Endothelial cell of umbilical vein (primary cell): ENCODE measurements around the gene RPP38. TPM values are rescaled to one million over a fixed set of nuclear protein-coding genes. Genes with fewer than 3 reads are reported as not detected.

ENCODE experiments used
- BruUV-seq: library from RNA; stranded (reverse); fragments of 400-500 nt; replicated peaks from 2 replicates; lab custom pipeline; 2021; lab: Mats Ljungman, UMichigan
- CTCF ChIA-PET: fragments of 300-600, 350-600 bp; sonication (Branson Sonifier 250); formaldehyde crosslinking; loops from one replicate; lab custom pipeline; 2021; ENCODE audit warnings: antibody characterized with exemption, inconsistent platforms; lab: Charles Lee
- POLR2A ChIA-PET: fragments of 300-600, 350-600 bp; sonication (Branson Sonifier 250); formaldehyde crosslinking; loops from one replicate; lab custom pipeline; 2021; ENCODE audit warnings: antibody characterized with exemption, inconsistent platforms; lab: Charles Lee
- DNase-seq: peaks from one replicate; pipeline ENCODE4 v3.0.0-alpha.2; 2011; ENCODE audit warnings: low read depth, low spot score
- FAIRE-seq: peaks from 2 replicates; lab custom pipeline; 2011; peaks lifted over from hg19 to GRCh38; lab: Jason Lieb, UNC
- H2AFZ ChIP-seq: 2 replicates; pipeline ENCODE4 v1.6.0; 2012; ENCODE audit warnings: low read depth, low read length, control low read depth, inconsistent platforms
- H3K27ac ChIP-seq: 2 replicates; pipeline ENCODE4 v1.5.1; 2011; ENCODE audit warnings: low read depth, mild to moderate bottlenecking, control low read depth, low read length, moderate library complexity; ENCODE audit not compliant: insufficient read depth
- H3K27me3 ChIP-seq, 2 experiments: 2 replicates each; pipeline versions ENCODE4 v1.6.0 to v1.6.1; 2011; ENCODE audit warnings: low read length in 2 of 2, mixed read lengths in 1 of 2; ENCODE audit not compliant: control insufficient read depth in 2 of 2, insufficient read depth in 2 of 2
- H3K36me3 ChIP-seq, 2 experiments: 2 replicates in 1 of 2; 3 replicates in 1 of 2; pipeline ENCODE4 v1.5.1; 2011; ENCODE audit warnings: low read length in 2 of 2, mild to moderate bottlenecking in 1 of 2, moderate library complexity in 1 of 2; ENCODE audit not compliant: control insufficient read depth in 2 of 2, insufficient read depth in 2 of 2; ENCODE audit errors: extremely low read depth in 1 of 2
- H3K4me1 ChIP-seq: 3 replicates; pipeline ENCODE4 v1.5.1; 2011; ENCODE audit warnings: mild to moderate bottlenecking, low read length; ENCODE audit not compliant: control insufficient read depth, insufficient read depth; ENCODE audit errors: extremely low read depth
- H3K4me2 ChIP-seq: 2 replicates; pipeline ENCODE4 v1.6.1; 2011; ENCODE audit warnings: low read length, control low read depth, mixed read lengths; ENCODE audit not compliant: insufficient read depth
- H3K4me3 ChIP-seq, 3 experiments: fragments of 200-600 bp in 1 of 3; sonication (generic), shearing (Covaris generic) in 1 of 3; replicated peaks in 1 of 3; 2 replicates each; pipeline ENCODE4 v1.5.1; 2011 to 2016; ENCODE audit warnings: control low read depth in 3 of 3, low read length in 3 of 3, mild to moderate bottlenecking in 2 of 3, inconsistent platforms in 1 of 3, low read depth in 1 of 3, moderate library complexity in 1 of 3; ENCODE audit not compliant: insufficient read depth in 1 of 3
- H3K79me2 ChIP-seq: 2 replicates; pipeline ENCODE4 v1.6.0; 2012; ENCODE audit warnings: low read length, inconsistent platforms; ENCODE audit not compliant: control insufficient read depth, insufficient read depth
- H3K9ac ChIP-seq: replicated peaks from 2 replicates; pipeline ENCODE3; 2011; ENCODE audit warnings: low read length, control low read depth; ENCODE audit not compliant: insufficient read depth; ENCODE audit errors: extremely low read depth
- H3K9me1 ChIP-seq: replicated peaks from 3 replicates; pipeline ENCODE4 v1.6.0; 2011; ENCODE audit warnings: mild to moderate bottlenecking, low read length; ENCODE audit not compliant: control insufficient read depth, insufficient read depth; ENCODE audit errors: extremely low read depth
- H3K9me3 ChIP-seq: replicated peaks from 2 replicates; pipeline ENCODE4 v1.5.1; 2012; ENCODE audit warnings: low read length, inconsistent platforms; ENCODE audit not compliant: control insufficient read depth, insufficient read depth
- H4K20me1 ChIP-seq: replicated peaks from 2 replicates; pipeline ENCODE3; 2011; ENCODE audit warnings: mild to moderate bottlenecking, low read length; ENCODE audit not compliant: control insufficient read depth, insufficient read depth; ENCODE audit errors: extremely low read depth
- EZH2 ChIP-seq: IDR thresholded peaks from 2 replicates; pipeline ENCODE4 v1.6.1; 2012; ENCODE audit warnings: borderline replicate concordance, low read depth, mild to moderate bottlenecking, moderate library complexity, low read length, inconsistent platforms; ENCODE audit not compliant: severe bottlenecking
- FOS ChIP-seq: IDR thresholded peaks from 2 replicates; pipeline ENCODE4 v1.6.1; 2011; ENCODE audit warnings: mild to moderate bottlenecking, low read length, moderate library complexity, borderline replicate concordance; ENCODE audit not compliant: insufficient read depth
- GATA2 ChIP-seq: IDR thresholded peaks from 2 replicates; pipeline ENCODE4 v1.7.0; 2011; ENCODE audit warnings: low read depth, mild to moderate bottlenecking, moderate library complexity, mixed read lengths, low read length; ENCODE audit not compliant: insufficient read length, insufficient read depth
- JUN ChIP-seq: IDR thresholded peaks from 2 replicates; pipeline ENCODE4 v1.6.1; 2011; ENCODE audit warnings: borderline replicate concordance, low read depth; ENCODE audit not compliant: insufficient read length, insufficient read depth
- MYC ChIP-seq: IDR thresholded peaks from one replicate; pipeline ENCODE4 v1.6.1; 2011; ENCODE audit warnings: mild to moderate bottlenecking, low read depth, low read length
- POLR2A ChIP-seq: IDR thresholded peaks from 2 replicates; pipeline ENCODE4 v1.6.1; 2012; ENCODE audit warnings: low read depth, mild to moderate bottlenecking, control low read depth, low read length
- POLR2AphosphoS5 ChIP-seq: IDR thresholded peaks from 2 replicates; pipeline ENCODE4 v1.6.1; 2012; ENCODE audit warnings: low read depth, mild to moderate bottlenecking, control low read depth, low read length, moderate library complexity; ENCODE audit not compliant: insufficient read depth
- dilution Hi-C: fragments of 300-500 bp; cut with MboI; formaldehyde crosslinking; loops from one replicate; pipeline ENCODE4 v1.15.0; 2019; ENCODE audit warnings: low sequenced_read_pairs; ENCODE audit not compliant: extremely low pct_ligation_motif_present
- intact Hi-C: fragments of 100-400 bp; cut with micrococcal nuclease; formaldehyde crosslinking; loops from one replicate; pipeline ENCODE4 v1.10.0; 2022
- polyA plus RNA-seq, 4 experiments: library from polyadenylated mRNA; depleted of rRNA in 3 of 4; stranded (reverse) in 3 of 4; unstranded in 1 of 4; fragments of >200 nt; gene quantifications; 2 replicates each; pipeline versions ENCODE4 v1.2.1 to v1.2.3, GENCODE V29; 2011 to 2012; ENCODE audit warnings: missing spikeins in 1 of 4
- total RNA-seq: library from RNA; stranded (reverse); gene quantifications from 2 replicates; pipeline ENCODE4 v1.2.3, GENCODE V29; 2021
- TF ChIP-seq, protein P1 (sequence below), 2 donors: IDR thresholded peaks; 1 replicate in 1 of 2; 2 replicates in 1 of 2; pipeline ENCODE4 v1.5.1; 2011; ENCODE audit warnings: low read length in 2 of 2, mild to moderate bottlenecking in 2 of 2, moderate library complexity in 2 of 2, control low read depth in 1 of 2, inconsistent platforms in 1 of 2, low read depth in 1 of 2; ENCODE audit not compliant: insufficient read depth in 1 of 2; ENCODE audit errors: extremely low read depth in 1 of 2
- TF ChIP-seq, protein P2 (sequence below): IDR thresholded peaks from 2 replicates; pipeline ENCODE4 v1.6.1; 2011; ENCODE audit not compliant: insufficient read depth, insufficient read length

The RPP38 gene
- total and polyA plus RNA-seq, 2 donors (not counting 3 experiments of a cell fraction or from before 2014, with no cell fraction given): 9.0 to 10.6 TPM

GRCh38 chr10:15091418-15091817, 5.7 kb upstream of the RPP38 start:
- Histone ChIP-seq H3K27ac (no peak overlapping the region), H3K9ac (no peak overlapping the region), H4K20me1 (no peaks in the 10 kb centered on the region), H3K4me1 (peaks cover 3% of the 10 kb centered on the region), H3K4me2 (no peak overlapping the region), H3K9me1 (no peaks in the 10 kb centered on the region), H3K9me3 (no peaks in the 10 kb centered on the region), H3K27me3 (no peaks in the 10 kb centered on the region), H3K4me3 (no peak overlapping the region), H2AFZ (no peak overlapping the region), H3K36me3 (no peaks in the 10 kb centered on the region), H3K79me2 (no peaks in the 10 kb centered on the region)
- CTCF ChIA-PET: no interaction called here
- POLR2A ChIA-PET: no interaction called here
- DNase-seq (no peak), FAIRE-seq (no peak)
- dilution Hi-C loops (no loop called here), intact Hi-C loops (no loop called here)
- BruUV-seq: no TSS peak
- TF ChIP-seq JUN: no peak
- TF ChIP-seq EZH2: no peak
- no peak for TF ChIP-seq POLR2AphosphoS5
- TF ChIP-seq, protein P1, sequence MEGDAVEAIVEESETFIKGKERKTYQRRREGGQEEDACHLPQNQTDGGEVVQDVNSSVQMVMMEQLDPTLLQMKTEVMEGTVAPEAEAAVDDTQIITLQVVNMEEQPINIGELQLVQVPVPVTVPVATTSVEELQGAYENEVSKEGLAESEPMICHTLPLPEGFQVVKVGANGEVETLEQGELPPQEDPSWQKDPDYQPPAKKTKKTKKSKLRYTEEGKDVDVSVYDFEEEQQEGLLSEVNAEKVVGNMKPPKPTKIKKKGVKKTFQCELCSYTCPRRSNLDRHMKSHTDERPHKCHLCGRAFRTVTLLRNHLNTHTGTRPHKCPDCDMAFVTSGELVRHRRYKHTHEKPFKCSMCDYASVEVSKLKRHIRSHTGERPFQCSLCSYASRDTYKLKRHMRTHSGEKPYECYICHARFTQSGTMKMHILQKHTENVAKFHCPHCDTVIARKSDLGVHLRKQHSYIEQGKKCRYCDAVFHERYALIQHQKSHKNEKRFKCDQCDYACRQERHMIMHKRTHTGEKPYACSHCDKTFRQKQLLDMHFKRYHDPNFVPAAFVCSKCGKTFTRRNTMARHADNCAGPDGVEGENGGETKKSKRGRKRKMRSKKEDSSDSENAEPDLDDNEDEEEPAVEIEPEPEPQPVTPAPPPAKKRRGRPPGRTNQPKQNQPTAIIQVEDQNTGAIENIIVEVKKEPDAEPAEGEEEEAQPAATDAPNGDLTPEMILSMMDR (IDR thresholded peaks at IDR 0.05; ENCODE audit: extremely low read depth in 1 of 2, insufficient read depth in 1 of 2, low read depth in 1 of 2, low read length in 2 of 2): no peak
- no peak for TF ChIP-seq POLR2A

- H3K27me3 ChIP-seq: no peaks in the 10 kb centered on the region
- ChIA-PET CTCF (no interaction called here), POLR2A (no interaction called here)
- dilution Hi-C loops: no loop called here
- BruUV-seq: no TSS peak
- H3K9me1 ChIP-seq: no peaks in the 10 kb centered on the region
- no peaks in the 10 kb centered on the region for H3K36me3 ChIP-seq
- H3K9me3 ChIP-seq: no peaks in the 10 kb centered on the region
- no peak overlapping the region for H3K4me2 ChIP-seq
- H2AFZ ChIP-seq: no peak overlapping the region
- H3K4me1 ChIP-seq: peaks cover 5% of the 10 kb centered on the region
- no peak for TF ChIP-seq GATA2
- TF ChIP-seq FOS: no peak
- TF ChIP-seq, protein P2, sequence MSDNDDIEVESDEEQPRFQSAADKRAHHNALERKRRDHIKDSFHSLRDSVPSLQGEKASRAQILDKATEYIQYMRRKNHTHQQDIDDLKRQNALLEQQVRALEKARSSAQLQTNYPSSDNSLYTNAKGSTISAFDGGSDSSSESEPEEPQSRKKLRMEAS: no peak
- TF ChIP-seq MYC: no peak
- TF ChIP-seq POLR2AphosphoS5: no peak
- TF ChIP-seq JUN: no peak
- TF ChIP-seq, protein P1 (IDR thresholded peaks at IDR 0.05; ENCODE audit: extremely low read depth in 1 of 2, insufficient read depth in 1 of 2, low read depth in 1 of 2, low read length in 2 of 2): no peak
- TF ChIP-seq EZH2: no peak
- no peak for TF ChIP-seq POLR2A
- no peak overlapping the region for H3K27ac ChIP-seq
- intact Hi-C loops: no loop called here
- DNase-seq (no peak), FAIRE-seq (no peak)
- no peak overlapping the region for H3K4me3 ChIP-seq
- no peaks in the 10 kb centered on the region for H4K20me1 ChIP-seq
- no peak overlapping the region for H3K9ac ChIP-seq
- no peaks in the 10 kb centered on the region for H3K79me2 ChIP-seq
Observed at GRCh38 chr10:15092855-15093408, 4.2 kb upstream of the RPP38 start.
